Measurements from ENCODE around the gene KLK6.
"Not testable (repeated sequence)": the region's sequence is repeated elsewhere in the genome, so short reads cannot be mapped to it uniquely, and the experiment has no call there.

Gene KLK6

DNA sequence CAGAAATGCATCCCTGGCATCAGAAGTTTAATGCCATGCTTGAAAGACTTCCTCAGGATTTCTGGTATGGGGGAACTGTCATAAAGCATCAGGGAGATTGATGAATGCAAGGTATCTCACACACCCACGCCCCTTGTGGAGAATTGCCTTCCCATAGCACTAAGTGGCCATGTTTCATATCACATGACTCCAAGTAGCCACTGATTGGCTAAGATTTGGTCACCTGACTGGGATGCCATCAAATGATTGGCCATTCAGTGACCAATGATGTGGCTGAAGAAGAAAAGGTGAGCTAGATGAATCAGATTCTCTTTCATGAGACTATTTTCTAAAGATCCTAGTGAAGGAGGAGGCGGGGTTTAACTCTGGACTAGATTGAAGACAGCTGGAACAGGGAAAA is 24.7 kb upstream of the KLK6 start:
- Histone ChIP-seq H3K9me3 (ENCODE audit: control insufficient read depth, low read length) (no peaks in the 10 kb centered on the region), H3K36me3 (ENCODE audit: control insufficient read depth, insufficient read depth, low read length) (no peaks in the 10 kb centered on the region), H3K4me1 (ENCODE audit: control insufficient read depth, insufficient read depth, low read length, poor library complexity, severe bottlenecking) (no peaks in the 10 kb centered on the region), H3K27me3 (replicated peaks; ENCODE audit: control insufficient read depth, insufficient read depth, low read length, poor library complexity, severe bottlenecking) (no peaks in the 10 kb centered on the region), H3K27ac (ENCODE audit: insufficient read depth, low read length, poor library complexity, severe bottlenecking) (no peak overlapping the region), H3K4me3 (ENCODE audit: insufficient read depth, low read depth, low read length, poor library complexity, severe bottlenecking) (no peak overlapping the region)
- DNase-seq = no peak

DNA sequence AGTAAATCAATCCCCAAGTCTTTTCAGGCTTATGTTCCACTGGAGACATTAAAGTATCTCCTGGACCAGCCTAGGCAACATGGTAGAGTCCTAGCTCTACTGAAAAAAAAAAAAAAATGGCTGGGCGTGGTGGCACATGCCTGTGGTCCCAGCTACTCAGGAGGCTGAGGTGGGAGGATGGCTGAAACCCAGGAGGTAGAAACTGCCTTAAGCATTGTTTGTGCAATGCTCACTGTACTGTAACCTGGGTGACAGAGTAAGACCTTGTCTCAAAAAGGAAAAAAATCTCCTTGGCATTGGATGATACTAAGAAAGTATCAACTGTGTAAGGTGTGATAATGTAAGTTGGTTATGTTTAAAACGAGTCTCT is 23.3 kb upstream of the KLK6 start:
- Histone ChIP-seq H3K9me3 (ENCODE audit: control insufficient read depth, low read length) (no peaks in the 10 kb centered on the region), H3K4me1 (ENCODE audit: control insufficient read depth, insufficient read depth, low read length, poor library complexity, severe bottlenecking) (no peaks in the 10 kb centered on the region), H3K27ac (ENCODE audit: insufficient read depth, low read length, poor library complexity, severe bottlenecking) (no peak overlapping the region), H3K4me3 (ENCODE audit: insufficient read depth, low read depth, low read length, poor library complexity, severe bottlenecking) (no peak overlapping the region), H3K36me3 (ENCODE audit: control insufficient read depth, insufficient read depth, low read length) (no peaks in the 10 kb centered on the region), H3K27me3 (replicated peaks; ENCODE audit: control insufficient read depth, insufficient read depth, low read length, poor library complexity, severe bottlenecking) (no peaks in the 10 kb centered on the region)
- no peak for DNase-seq

- not testable (repeated sequence) for H3K4me1 ChIP-seq (ENCODE audit: control insufficient read depth, insufficient read depth, low read length, poor library complexity, severe bottlenecking); H3K9me3 ChIP-seq (ENCODE audit: control insufficient read depth, low read length); H3K27me3 ChIP-seq (replicated peaks; ENCODE audit: control insufficient read depth, insufficient read depth, low read length, poor library complexity, severe bottlenecking); H3K36me3 ChIP-seq (ENCODE audit: control insufficient read depth, insufficient read depth, low read length); H3K4me3 ChIP-seq (ENCODE audit: insufficient read depth, low read depth, low read length, poor library complexity, severe bottlenecking); DNase-seq; H3K27ac ChIP-seq (ENCODE audit: insufficient read depth, low read length, poor library complexity, severe bottlenecking)
Observed at GRCh38 chr19:50984416-50984815, 15.0 kb upstream of the KLK6 start.

DNA sequence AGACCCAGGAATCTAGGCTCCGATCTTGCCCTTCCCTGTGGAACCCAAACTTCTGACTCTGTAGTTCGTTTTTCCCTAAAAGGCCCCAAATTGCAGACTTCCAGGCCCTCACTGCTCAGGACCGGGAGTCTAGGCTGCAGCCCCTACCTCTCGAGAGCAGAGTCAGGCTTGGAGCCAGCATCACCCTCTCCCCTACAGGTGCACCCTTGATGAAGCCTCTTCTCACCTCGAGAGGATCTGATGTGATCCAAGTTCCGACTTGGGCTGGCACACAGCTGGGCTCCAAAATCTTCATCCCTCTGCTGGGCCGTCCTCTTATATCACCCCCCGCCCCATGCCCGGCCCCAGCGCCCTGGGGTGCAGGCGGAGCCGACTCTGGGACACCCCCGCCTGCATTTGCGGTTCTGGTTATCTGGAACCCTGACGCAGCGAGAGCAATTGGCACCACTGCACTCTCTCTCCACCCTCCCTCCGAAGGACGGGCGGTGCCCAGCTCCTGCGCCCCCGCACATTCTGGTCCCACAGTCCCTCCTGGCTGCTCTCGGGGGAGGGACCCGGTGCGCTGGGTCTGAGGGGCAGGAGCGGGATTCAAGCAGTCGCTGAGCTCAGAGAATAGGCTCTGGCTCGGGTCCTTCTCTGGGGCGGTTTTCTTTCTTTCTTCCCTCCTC is 14.4 kb upstream of the KLK6 start, which contains the start of gene KLK7:
Gene KLK7 (minus strand): TSS at position 293 of the 668 bp plus-strand sequence. CDS start 1,518 bp downstream, outside the sequence.
- DNase-seq = no peak
- no peak within 1 kb of the TSS for H3K4me3 ChIP-seq (ENCODE audit: insufficient read depth, low read depth, low read length, poor library complexity, severe bottlenecking)

GRCh38 chr19:50982186-50982585 is 12.8 kb upstream of the KLK6 start:
- H3K27me3 ChIP-seq (replicated peaks; ENCODE audit: control insufficient read depth, insufficient read depth, low read length, poor library complexity, severe bottlenecking) = peaks cover 4% of the 10 kb centered on the region
- no peaks in the 10 kb centered on the region for H3K36me3 ChIP-seq (ENCODE audit: control insufficient read depth, insufficient read depth, low read length)
- no peaks in the 10 kb centered on the region for H3K4me1 ChIP-seq (ENCODE audit: control insufficient read depth, insufficient read depth, low read length, poor library complexity, severe bottlenecking)
- DNase-seq = no peak
- H3K9me3 ChIP-seq (ENCODE audit: control insufficient read depth, low read length) = no peaks in the 10 kb centered on the region
- no peak overlapping the region for H3K27ac ChIP-seq (ENCODE audit: insufficient read depth, low read length, poor library complexity, severe bottlenecking)
- no peak overlapping the region for H3K4me3 ChIP-seq (ENCODE audit: insufficient read depth, low read depth, low read length, poor library complexity, severe bottlenecking)

More for the DNA sequence above, 14.4 kb upstream of the KLK6 start, which contains the start of gene KLK7:
- Histone ChIP-seq H3K9me3 (ENCODE audit: control insufficient read depth, low read length) (no peaks in the 10 kb centered on the region), H3K36me3 (ENCODE audit: control insufficient read depth, insufficient read depth, low read length) (no peaks in the 10 kb centered on the region), H3K27ac (ENCODE audit: insufficient read depth, low read length, poor library complexity, severe bottlenecking) (no peak within 1 kb of the TSS), H3K27me3 (replicated peaks; ENCODE audit: control insufficient read depth, insufficient read depth, low read length, poor library complexity, severe bottlenecking) (peaks cover 4% of the 10 kb centered on the region), H3K4me1 (ENCODE audit: control insufficient read depth, insufficient read depth, low read length, poor library complexity, severe bottlenecking) (no peaks in the 10 kb centered on the region)

DNA sequence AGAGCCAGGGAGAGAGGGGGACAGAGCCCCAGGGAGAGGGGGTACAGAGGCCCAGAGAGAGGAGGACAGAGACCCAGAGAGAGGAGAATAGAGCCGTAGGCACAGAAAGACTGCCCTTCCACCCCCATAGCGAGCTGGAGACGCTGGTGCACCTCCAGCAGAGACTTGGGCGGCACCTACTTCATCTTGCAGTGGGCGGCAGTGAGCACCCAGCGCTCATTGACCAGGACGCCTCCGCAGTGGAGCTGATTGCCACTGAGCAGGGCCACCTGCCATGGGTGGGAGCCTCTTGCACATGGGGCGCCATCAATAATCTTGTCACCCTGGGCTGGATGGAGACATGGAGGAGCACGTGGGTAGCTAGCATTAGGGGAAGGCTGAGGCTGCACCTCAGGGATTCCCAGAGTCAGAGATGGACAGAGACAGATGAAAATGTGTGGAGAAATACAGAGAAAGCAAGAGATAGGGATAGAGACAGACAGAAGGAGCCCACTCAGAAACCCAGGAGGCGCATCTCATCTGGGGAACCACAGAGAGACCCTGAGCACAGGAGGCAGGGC is 12.3 kb upstream of the KLK6 start:
- Histone ChIP-seq H3K36me3 (ENCODE audit: control insufficient read depth, insufficient read depth, low read length) (no peaks in the 10 kb centered on the region), H3K27ac (ENCODE audit: insufficient read depth, low read length, poor library complexity, severe bottlenecking) (no peak overlapping the region), H3K4me3 (ENCODE audit: insufficient read depth, low read depth, low read length, poor library complexity, severe bottlenecking) (no peak overlapping the region), H3K27me3 (replicated peaks; ENCODE audit: control insufficient read depth, insufficient read depth, low read length, poor library complexity, severe bottlenecking) (peaks cover 4% of the 10 kb centered on the region), H3K4me1 (ENCODE audit: control insufficient read depth, insufficient read depth, low read length, poor library complexity, severe bottlenecking) (no peaks in the 10 kb centered on the region), H3K9me3 (ENCODE audit: control insufficient read depth, low read length) (no peaks in the 10 kb centered on the region)
- no peak for DNase-seq

DNA sequence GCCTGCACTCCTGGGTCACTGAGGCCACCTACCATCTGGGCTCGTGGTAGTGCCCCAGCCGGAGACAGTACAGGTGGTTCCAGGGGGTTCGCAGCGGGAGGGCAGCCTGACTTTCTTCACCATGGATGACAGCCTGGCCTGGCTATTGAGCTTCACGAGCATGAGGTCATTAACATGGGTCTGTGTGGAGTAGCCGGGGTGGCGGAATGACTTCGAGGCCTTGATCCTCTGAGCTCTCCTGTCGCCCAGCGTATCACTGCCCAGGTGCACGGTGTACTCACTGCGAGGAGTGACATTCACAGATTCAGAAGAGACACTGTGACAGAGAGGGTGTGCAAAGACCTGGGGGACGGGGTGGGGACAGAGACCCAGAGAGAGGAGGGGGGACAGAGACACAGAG is 10.8 kb upstream of the KLK6 start:
- no peak overlapping the region for H3K4me3 ChIP-seq (ENCODE audit: insufficient read depth, low read depth, low read length, poor library complexity, severe bottlenecking)
- no peaks in the 10 kb centered on the region for H3K36me3 ChIP-seq (ENCODE audit: control insufficient read depth, insufficient read depth, low read length)
- H3K27ac ChIP-seq (ENCODE audit: insufficient read depth, low read length, poor library complexity, severe bottlenecking) = no peak overlapping the region
- DNase-seq = no peak
- H3K27me3 ChIP-seq (replicated peaks; ENCODE audit: control insufficient read depth, insufficient read depth, low read length, poor library complexity, severe bottlenecking) = peaks cover 4% of the 10 kb centered on the region
- no peaks in the 10 kb centered on the region for H3K9me3 ChIP-seq (ENCODE audit: control insufficient read depth, low read length)
- no peaks in the 10 kb centered on the region for H3K4me1 ChIP-seq (ENCODE audit: control insufficient read depth, insufficient read depth, low read length, poor library complexity, severe bottlenecking)

DNA sequence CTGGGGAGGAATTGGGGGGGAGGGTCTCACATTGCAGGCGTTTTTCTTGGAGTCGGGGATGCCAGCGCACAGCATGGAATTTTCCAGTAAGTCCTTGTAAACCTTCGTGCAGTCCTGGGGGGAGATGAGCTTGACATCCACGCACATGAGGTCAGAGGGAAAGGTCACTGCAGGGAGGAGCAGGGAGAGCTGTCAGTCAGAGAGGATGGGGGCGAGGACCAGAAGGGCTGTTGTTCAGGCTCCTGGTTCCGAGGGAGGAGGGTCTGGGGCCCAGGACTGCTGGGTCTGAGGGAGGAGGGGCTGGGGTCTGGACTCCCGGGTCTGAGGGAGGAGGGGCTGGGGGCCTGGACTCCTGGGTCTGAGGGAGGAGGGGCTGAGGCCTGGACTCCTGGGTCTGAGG is 10.4 kb upstream of the KLK6 start:
- Histone ChIP-seq H3K36me3 (ENCODE audit: control insufficient read depth, insufficient read depth, low read length) (no peaks in the 10 kb centered on the region), H3K9me3 (ENCODE audit: control insufficient read depth, low read length) (no peaks in the 10 kb centered on the region), H3K4me1 (ENCODE audit: control insufficient read depth, insufficient read depth, low read length, poor library complexity, severe bottlenecking) (no peaks in the 10 kb centered on the region), H3K27ac (ENCODE audit: insufficient read depth, low read length, poor library complexity, severe bottlenecking) (no peak overlapping the region), H3K27me3 (replicated peaks; ENCODE audit: control insufficient read depth, insufficient read depth, low read length, poor library complexity, severe bottlenecking) (peaks cover 4% of the 10 kb centered on the region), H3K4me3 (ENCODE audit: insufficient read depth, low read depth, low read length, poor library complexity, severe bottlenecking) (no peak overlapping the region)
- DNase-seq = no peak

GRCh38 chr19:50978772-50979390 is 9.5 kb upstream of the KLK6 start:
- Histone ChIP-seq H3K36me3 (ENCODE audit: control insufficient read depth, insufficient read depth, low read length) (no peaks in the 10 kb centered on the region), H3K4me1 (ENCODE audit: control insufficient read depth, insufficient read depth, low read length, poor library complexity, severe bottlenecking) (no peaks in the 10 kb centered on the region), H3K27ac (ENCODE audit: insufficient read depth, low read length, poor library complexity, severe bottlenecking) (no peak overlapping the region), H3K27me3 (replicated peaks; ENCODE audit: control insufficient read depth, insufficient read depth, low read length, poor library complexity, severe bottlenecking) (peaks cover 4% of the 10 kb centered on the region), H3K4me3 (ENCODE audit: insufficient read depth, low read depth, low read length, poor library complexity, severe bottlenecking) (no peak overlapping the region), H3K9me3 (ENCODE audit: control insufficient read depth, low read length) (no peaks in the 10 kb centered on the region)
- DNase-seq = no peak

- H3K27me3 ChIP-seq (replicated peaks; ENCODE audit: control insufficient read depth, insufficient read depth, low read length, poor library complexity, severe bottlenecking) = peaks cover 4% of the 10 kb centered on the region
- no peak overlapping the region for H3K27ac ChIP-seq (ENCODE audit: insufficient read depth, low read length, poor library complexity, severe bottlenecking)
- H3K9me3 ChIP-seq (ENCODE audit: control insufficient read depth, low read length) = no peaks in the 10 kb centered on the region
- H3K36me3 ChIP-seq (ENCODE audit: control insufficient read depth, insufficient read depth, low read length) = no peaks in the 10 kb centered on the region
- H3K4me1 ChIP-seq (ENCODE audit: control insufficient read depth, insufficient read depth, low read length, poor library complexity, severe bottlenecking) = no peaks in the 10 kb centered on the region
- DNase-seq = no peak
- no peak overlapping the region for H3K4me3 ChIP-seq (ENCODE audit: insufficient read depth, low read depth, low read length, poor library complexity, severe bottlenecking)
Observed at GRCh38 chr19:50977626-50978025, 8.2 kb upstream of the KLK6 start.

Data from effector memory CD4-positive, alpha-beta T cell (primary cell).